Stimulated activated CD4-positive, alpha-beta T cell treated with anti-CD3 and anti-CD28 coated beads, Interleukin-12 subunit alpha, Interleukin-12 subunit beta, amount 100 ng/mL, for 24 hours (primary cell): ENCODE data around the gene ARHGAP24.

ENCODE experiments used
- DNase-seq, 2 experiments: peaks; one replicate each; pipeline ENCODE4 v3.0.0-alpha.2; 2020; ENCODE audit warnings: low read depth in 2 of 2

ARHGAP24 gene

DNA sequence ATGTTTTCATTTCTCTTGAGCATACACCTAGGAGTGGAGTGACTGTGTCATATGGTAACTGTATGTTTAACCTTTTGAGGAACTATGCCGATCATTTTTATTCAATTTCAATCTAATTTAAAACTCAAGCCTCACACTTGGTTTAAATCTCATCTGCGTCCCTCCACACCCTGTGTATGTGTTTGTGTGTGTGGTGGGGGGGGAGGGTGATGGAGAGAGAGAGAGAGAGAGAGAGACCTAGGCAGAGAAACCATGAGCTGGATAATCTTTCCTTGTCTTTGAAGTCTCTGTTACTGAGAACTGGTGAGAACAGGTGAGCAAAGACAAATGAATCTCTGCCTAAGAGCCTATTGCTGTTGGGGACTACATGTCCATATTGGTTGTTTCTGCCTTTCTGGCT is 105.0 kb downstream of the ARHGAP24 start:
- no peak for DNase-seq

DNA sequence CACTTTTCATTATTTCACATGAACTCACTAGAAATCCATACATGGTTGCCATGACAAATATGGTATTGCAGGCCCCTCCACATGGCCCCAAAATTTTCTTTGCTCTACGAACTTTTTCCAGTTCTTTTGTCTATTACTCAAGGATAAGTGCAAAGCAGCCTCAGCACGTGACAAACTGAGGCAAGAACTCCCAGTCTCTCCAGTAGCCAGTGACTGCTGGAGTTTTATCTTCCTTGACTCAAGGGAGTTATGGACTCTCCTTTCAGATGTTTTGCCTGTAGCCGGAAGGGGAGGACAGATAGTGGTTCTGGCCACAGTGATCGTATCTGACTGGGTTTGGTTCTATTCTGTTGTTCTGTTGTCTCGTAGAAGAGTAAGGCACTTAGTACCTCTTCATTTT is 105.5 kb downstream of the ARHGAP24 start:
- DNase-seq, result no peak

DNA sequence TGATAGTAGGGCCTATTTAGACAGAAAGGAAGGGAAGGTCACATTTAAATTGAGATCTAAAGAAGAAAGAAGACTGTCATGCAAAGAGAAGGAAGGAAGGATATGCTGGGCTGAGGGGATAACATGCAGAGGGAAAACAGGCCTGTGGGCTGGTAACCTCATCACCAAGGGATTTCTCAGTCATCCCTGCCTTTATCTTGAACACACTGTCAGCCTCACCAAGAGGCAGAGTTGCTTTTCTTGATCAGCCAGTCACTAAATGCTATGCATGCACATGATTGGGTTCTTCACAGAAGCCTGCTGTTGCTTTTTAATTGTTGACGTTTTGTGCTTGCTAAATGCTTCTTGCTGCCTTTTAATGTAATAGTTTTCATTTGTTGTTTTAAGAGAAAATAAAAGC is 113.0 kb downstream of the ARHGAP24 start:
- no peak for DNase-seq

DNA sequence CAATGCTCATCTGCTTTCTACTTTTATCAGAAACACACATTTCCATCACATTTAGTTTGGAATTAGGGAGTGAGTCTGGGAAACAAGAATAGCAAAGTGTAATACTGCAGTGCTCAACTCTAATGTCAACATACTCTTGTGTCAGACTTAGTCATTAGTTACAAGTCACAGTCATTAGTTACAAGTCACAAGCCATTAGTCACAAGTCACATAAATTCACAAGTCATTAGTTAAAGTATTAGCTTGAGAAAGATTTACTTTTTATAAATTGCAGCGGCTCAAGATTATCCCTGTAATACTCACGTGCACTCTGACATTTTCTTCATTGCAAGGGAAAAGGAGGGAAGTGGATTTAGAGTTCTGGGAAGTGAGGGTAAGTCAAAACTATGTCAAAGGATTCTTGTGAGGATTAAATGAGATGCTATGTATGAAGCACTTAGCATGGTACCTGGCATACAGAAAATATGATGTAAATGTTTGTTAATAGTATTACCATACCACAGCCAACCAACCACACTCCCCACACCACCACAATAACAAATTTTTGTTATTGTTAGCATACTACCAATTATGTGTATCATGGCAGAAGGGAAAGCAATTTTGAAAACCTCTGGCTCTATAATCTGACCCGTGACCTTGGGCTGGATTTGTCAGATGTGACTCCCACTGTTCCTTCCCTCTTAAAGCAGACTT is 116.6 kb downstream of the ARHGAP24 start:
- no peak for DNase-seq

DNA sequence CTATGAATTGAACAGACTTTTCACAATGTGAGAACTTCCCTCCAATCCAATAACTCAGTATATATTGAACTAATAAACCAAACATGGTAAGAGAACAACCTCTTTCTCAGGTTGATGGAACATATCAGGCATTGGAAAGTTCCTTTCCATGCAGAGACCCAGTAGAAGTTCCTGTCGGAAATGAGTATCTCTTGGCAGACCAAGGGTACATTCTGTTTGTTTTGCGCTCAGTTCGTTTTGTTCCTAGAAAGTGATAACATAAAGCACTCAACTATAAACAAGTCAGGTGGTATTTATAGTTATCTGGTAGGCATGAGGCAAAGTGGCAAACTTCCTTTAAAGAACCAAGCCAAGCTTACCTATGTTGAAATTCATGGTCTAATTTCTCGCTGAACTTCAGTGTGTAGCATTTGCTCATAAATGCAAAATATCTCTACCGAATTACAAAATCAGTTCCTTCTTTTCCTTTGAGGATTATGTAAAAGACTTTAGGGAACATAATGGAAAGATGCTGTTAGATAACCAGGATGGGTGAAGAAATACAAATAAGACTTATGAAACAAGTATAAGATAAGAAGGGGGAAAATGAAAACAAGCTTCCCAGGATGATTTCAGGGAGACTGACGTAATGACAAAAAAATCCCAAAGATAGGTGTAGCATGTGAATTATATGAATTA is 120.3 kb downstream of the ARHGAP24 start:
- no peak for DNase-seq

DNA sequence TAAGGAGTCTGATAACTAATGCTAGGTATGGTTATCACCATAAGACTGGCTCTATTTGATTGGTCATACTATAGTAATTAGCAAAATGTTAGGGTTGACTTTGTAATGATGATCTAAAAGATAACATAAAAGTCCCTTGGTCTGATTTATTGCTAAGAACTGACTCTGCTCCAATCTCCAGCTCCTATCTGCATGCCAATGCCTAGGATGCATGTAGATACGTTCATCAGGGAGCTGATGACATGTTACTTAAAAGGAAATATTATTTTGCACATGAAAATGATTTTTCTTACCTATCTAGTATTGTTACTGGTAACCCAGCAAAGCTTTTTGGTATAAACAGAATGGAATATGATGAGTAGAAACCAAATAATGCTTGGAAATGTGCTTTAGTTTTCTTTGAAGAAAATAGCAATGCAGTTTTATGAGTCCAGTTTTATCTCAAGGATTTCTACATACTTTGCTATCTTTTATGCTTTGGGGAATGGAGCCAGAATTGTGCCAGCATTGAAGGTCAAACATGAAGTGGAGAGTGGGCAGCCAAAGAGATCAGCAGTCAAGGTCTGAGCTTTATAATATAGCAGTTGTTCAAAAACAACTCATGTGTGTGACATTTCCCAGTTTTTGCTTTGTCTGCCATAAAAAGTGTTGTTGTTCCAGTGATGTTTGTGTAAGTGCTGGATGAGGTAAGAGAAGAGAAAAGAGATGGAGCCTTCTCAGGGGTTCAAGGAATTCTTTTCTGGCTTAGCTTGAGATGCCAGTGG is 121.0 kb downstream of the ARHGAP24 start:
- DNase-seq, result no peak

DNA sequence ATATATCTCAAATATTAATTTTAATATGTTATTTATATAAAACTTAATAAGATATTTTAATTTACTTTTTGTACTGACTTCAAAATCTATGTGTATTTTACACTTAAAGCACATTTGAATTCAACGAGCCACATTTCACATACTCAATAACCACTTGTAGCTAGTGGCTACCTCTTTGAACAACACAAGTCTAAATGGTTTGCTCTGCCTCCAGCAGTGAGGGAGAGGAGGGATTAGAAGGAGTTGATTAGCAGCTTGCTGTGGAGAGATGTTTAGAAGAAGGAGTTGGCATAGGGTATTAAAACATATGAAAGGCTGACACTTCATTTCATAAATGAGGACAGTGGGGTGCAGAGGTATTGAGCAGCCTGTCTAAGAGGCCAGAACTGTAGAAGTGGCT is 124.0 kb downstream of the ARHGAP24 start:
- no peak for DNase-seq

DNA sequence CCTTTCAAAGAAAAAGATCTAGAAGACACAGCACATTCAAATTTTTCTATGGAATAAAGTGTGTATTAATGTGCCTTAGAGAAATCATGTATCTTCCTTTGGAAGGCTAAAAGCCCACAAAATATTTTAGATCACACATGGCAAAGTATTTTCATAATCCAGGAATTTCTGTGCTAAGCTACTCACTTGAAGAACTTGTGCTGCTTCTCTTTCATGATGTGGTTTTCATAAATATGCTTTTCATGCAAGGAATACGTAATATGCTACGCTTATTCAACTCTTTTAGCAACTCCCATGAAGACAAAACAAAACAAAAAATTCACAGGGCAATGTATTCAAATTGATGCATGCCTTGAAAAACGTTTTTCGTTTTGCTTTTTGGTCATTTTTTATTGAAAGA is 125.6 kb downstream of the ARHGAP24 start:
- no peak for DNase-seq

DNA sequence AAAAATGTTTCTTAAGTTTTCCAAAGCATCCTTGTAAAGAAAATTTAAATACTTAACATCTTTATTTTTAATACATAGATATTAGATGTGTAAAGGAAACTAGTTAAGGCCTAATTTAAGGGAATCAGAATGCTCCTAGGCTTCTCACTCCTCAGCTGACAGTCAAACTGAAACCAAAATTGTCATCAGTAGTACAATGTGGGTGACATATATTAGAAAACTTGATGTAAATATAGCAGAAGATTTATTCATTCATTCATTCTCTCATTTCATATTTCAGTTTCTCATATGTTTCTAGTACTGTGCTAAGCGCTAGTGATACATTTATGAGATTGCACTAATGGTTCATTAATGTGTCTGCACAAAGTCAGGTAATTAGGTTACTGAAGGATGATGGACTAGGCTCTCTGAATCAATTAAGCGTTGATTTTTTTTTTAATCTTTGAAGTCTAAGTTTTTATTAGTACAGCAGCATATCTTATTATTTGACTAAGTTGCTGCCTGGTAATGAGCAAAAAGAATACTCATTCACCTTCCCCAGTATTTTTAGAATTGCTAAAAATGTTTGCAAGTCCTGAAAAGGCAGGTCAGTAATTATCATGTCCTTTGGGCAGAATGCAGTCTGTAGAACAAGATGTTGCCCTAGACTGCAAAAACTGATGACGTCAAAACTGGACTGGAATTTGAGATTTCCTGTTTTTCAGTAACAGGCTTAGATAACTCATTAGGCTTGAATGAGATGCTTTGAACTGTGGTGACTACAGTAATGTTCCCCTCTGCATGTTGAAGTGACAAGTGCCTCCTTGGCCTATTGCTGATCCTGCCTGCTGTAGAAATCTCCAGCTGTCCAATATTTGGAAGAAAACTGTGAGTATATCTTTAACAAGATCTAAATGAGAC is 128.7 kb downstream of the ARHGAP24 start:
- DNase-seq, result no peak

DNA sequence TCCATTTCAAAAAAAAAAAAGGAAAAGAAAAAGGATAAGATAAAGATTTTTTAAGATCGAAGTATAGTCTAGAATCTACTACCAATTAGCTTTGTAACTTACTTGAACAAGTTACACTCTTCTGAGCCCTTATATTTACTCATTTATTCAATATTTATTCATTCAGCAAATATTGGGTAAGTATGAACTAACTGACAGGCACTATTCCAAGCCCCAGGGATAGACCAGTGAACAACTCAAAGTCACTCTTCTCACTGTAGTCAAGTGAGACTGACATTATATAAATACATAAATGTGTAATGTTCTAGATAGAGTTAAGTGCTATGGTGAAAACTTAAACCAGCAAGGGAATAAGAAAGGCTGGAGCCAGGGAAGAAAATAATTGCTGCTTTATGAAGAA is 131.6 kb downstream of the ARHGAP24 start:
- no peak for DNase-seq

DNA sequence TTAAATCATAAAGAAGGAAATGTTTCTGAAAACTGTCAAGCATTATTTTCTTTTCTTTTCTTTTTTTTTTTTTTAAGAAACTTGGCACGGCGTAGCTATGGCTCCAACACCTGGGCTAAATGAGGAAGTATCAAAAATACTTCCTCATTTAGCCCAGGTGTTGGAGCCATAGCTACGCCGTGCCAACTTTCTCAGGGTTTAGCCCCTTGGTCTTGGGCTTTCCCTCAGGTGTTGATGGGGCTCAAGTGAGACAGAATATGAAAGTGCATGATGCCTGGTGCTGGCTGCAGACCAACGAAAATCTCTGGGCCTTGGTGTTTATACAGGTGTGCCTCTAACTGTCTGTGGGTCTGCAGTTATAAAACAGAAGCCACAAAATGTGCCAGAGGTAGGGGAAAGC is 132.7 kb downstream of the ARHGAP24 start:
- no peak for DNase-seq

DNA sequence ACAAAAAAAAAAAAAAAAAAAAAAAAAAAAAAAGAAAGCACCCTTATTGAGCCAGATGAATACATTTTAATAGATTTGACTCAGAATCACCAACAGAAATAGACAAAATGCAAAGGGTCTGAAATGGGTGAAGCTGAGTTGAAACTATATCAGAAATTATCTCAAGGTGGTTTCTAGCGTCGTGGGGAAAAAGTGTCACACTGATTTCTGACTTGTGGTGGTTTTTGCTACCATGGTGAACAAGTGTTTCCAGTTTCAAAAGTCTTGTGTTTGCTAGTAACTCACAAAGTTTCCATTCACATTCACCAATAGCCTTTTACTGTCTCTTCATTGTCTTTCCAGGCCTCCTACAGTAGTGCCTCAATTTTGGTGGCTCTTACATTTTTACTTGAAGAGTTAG is 135.5 kb downstream of the ARHGAP24 start:
- no peak for DNase-seq

DNA sequence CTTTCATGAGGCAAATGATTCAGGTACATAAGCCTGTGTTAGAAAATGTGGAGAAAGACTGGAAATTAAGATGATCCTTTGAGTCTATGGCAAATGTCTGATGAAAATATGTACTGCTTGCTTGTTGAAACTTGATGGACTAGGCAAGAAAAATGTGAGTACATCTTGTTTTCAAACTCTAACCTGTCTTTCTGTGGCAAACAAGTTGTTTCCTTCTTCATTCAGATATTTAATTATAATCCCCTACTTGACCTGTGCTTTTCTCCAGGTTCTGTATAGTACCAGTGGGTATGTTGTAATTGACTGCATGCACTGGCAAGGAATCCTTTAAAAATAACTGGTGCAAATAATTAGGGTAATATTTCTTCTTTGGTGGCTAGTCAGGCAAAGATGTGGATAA is 136.7 kb downstream of the ARHGAP24 start:
- no peak for DNase-seq

DNA sequence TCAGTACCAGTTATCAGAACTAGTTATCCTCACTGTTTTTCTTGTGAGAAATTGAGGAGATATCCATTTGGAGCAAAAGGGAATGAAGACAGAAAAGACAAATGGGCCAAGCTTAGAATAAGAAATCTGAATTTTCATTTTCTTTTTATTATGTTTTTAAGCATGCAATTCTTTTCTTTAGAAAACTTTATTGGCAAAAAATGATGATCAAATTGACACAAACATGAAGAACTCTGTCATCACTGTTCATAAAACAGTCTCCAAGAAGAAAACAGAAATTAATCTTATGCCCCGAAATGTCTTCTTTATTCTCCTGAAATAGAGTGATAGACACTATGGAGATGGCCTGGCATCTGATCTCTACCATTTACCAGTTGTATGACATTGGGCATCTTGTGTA is 139.0 kb downstream of the ARHGAP24 start:
- no peak for DNase-seq

DNA sequence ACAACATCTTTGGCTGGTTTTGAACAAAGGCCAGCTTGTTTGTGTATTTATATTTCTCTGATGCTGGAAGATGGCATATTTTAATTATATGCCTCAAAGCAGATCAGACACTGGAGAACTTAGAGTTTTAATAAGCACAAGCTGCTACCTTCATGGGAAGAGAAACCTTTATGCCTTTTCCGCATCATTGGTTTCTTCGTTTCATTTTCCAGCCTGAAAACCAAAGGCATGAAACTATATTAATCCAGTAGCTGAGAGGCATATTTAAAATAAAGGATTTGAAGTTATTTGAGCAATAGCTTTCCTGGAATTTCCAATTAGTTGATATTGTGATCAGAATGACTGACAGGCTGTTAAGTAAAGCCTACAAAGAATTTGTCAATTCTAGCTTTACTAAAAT is 141.0 kb downstream of the ARHGAP24 start:
- DNase-seq, result no peak

DNA sequence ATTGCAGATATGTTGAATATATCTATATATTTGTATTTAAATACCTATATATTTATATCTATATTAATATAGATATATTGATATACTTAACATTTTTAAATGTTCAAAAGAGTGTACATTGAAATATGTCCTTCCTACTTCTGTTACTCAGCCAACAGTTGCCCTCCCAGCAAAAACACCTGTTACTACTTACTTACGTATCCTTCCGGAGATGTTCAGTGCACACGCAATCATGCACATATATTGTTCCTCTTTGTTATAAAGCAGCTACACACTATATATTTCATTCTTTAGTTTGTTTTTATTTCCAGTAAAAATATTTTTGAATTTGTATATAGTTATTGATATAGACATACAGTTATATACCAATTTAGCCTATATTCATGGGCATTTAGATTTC is 142.3 kb downstream of the ARHGAP24 start:
- no peak for DNase-seq

DNA sequence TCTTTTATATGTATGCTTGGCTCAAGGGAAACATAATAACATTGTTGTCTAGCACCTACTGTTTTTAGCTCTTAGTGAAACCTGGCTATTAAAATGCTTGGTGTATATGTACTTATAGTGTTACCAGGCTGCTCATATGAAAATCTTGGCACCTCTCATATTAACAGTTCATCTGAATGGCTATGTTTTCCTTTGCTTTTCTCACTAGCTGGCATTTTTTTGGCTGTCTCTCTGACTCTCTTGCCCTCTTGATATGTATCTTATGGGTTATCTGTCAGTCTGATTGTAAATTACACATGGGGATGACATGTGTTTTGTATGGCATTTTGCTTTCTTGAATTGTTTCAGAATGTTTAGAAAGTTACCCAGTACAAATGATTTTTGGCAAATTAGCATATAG is 158.0 kb downstream of the ARHGAP24 start:
- DNase-seq, result no peak

DNA sequence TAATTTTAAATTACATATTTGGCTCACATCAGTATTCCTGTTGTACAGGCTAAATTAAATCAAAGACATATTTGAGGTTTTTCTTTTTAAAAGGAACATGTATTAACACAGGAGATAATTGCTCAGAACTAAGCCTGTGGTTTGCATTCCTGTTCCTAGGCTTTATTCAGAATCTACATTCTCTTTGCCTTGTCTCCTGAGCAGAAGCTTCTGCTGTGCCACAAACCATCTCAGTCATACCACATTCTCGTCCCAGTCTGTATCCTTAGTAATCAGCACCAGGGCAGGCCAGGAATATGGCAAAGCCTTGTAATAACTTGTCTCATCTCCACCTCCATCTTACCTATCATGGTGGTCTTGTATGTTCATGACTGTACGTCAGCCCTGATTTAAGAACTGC is 162.8 kb downstream of the ARHGAP24 start:
- no peak for DNase-seq

DNA sequence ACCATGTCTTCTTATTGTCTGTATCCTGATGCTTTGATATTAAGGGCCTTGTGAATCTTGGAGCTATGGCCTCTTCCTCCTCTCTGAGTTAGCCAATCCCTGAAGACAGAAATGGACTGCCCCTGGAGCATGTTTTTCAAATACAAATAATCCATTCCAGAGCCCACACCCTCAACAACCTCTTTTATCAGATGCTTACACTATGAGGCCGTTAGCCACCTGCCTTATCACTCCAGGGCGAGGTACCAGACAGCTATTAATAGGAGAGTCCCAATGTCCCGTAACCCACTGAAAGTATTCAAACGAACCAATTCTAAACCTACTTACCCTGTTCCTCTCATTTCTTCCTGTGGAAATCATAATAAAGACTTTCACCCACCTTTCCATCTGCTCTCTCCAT is 165.0 kb downstream of the ARHGAP24 start:
- DNase-seq, result no peak

DNA sequence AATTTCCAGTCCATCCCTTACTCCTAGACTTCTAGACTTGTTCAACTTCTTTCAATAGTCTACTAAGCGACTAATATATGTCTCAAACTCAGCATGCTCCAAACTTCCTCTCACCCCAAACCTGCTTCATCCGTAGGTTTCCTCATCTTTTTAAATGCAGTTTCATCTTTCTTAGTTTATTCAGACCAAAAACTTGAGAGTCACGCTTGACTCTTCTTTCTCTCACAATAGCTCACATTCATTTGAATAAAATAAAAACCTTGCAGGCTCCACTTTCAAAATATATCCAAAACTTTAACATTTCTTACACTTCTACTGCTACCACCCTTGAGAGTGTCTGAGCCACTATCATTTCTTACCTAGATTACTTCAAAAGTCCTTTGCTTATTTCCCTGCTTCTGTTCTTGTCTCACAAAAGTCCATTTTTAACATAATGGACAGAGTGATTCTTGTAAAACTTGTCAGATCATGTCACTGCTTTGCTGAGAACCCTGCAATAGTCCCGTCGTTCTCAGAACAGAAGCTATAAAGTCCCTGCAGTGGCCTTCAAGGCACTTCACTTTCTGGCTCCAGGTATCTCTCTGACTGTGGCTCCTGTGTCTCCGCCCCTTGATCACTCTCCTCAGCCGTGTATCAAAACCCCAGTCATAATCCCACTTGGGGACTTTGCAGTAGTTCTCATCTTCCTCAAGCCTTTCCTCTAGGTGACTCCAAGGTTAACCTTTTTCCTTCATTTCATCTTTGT is 167.6 kb downstream of the ARHGAP24 start:
- no peak for DNase-seq

DNA sequence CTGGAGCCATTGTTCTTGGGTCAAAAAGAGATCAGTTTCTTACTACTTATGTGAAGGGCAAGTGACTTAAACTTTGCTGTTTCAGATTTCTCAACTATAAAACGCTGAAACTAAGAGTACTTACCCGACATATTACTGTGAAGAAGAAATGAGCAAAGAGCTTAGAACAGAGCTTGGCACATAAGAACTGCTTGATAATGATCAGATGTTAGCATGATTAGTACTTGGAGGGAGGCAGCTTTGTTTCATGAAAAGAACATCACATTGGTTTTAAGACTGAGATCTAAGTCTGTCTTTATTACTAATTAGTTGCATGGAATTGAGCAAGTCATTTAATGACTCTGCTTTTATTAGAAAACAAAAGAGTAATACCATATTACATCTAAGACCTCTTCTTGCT is 169.1 kb downstream of the ARHGAP24 start:
- no peak for DNase-seq
